Mammary epithelial cell (primary cell): Measurements from ENCODE around the gene HAUS2.

ENCODE experiments used
- EZH2 ChIP-seq: IDR thresholded peaks from 2 replicates; pipeline ENCODE4 v1.6.1; 2012; ENCODE audit warnings: low read length, inconsistent platforms, borderline replicate concordance
- TF ChIP-seq, protein P1 (sequence below), 2 donors: IDR thresholded peaks in 1 of 2; conservative IDR thresholded peaks in 1 of 2; 2 replicates each; pipeline ENCODE4 v1.5.1; 2011 to 2012; ENCODE audit warnings: inconsistent platforms in 2 of 2, low read length in 2 of 2, mild to moderate bottlenecking in 2 of 2, control low read depth in 1 of 2, low read depth in 1 of 2; ENCODE audit not compliant: insufficient read depth in 1 of 2; ENCODE audit errors: extremely low read depth in 1 of 2

DNA sequence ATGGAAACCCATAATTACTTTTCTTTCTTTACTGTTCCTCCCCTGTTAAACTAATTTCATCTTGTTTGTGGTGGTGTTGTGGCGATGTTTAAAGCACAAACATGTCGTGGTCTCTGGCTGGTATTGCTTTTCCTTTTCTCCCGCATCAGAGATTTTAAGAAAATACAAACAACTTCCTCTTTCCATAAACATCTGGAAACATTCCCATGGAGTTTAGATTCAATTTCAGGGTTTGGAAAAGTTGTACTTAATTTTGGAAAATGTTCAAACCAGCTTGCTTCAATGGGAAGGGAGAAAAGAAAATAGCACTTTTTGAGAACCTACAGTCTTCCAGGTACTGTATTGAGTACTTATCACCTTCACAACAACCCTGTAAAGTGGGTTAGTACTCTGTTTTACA, 57.2 kb downstream of the HAUS2 start:
- TF ChIP-seq, protein P1, sequence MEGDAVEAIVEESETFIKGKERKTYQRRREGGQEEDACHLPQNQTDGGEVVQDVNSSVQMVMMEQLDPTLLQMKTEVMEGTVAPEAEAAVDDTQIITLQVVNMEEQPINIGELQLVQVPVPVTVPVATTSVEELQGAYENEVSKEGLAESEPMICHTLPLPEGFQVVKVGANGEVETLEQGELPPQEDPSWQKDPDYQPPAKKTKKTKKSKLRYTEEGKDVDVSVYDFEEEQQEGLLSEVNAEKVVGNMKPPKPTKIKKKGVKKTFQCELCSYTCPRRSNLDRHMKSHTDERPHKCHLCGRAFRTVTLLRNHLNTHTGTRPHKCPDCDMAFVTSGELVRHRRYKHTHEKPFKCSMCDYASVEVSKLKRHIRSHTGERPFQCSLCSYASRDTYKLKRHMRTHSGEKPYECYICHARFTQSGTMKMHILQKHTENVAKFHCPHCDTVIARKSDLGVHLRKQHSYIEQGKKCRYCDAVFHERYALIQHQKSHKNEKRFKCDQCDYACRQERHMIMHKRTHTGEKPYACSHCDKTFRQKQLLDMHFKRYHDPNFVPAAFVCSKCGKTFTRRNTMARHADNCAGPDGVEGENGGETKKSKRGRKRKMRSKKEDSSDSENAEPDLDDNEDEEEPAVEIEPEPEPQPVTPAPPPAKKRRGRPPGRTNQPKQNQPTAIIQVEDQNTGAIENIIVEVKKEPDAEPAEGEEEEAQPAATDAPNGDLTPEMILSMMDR (conservative IDR thresholded peaks at IDR 0.05 in 1 of 2, IDR thresholded peaks at IDR 0.05 in 1 of 2; ENCODE audit: extremely low read depth in 1 of 2, insufficient read depth in 1 of 2, low read depth in 1 of 2, low read length in 2 of 2): no peak
- no peak for TF ChIP-seq EZH2
